Body of pancreas (tissue), 4 donors: ENCODE results near the gene STAMBP.
"Not testable (repeated sequence)": the region's sequence is repeated elsewhere in the genome, so short reads cannot be mapped to it uniquely, and the experiment has no call there.

Source experiments
- POLR2A ChIP-seq, 3 donors: fragments of 450-650 bp; IDR thresholded peaks; one replicate each; pipeline ENCODE4 v1.6.1; 2016; ENCODE audit warnings: antibody characterized with exemption in 3 of 3, mild to moderate bottlenecking in 2 of 3
- TF ChIP-seq, protein P1 (sequence below), 7 experiments: fragments of 450-650 bp in 4 of 7; fragments of 200-600 bp in 3 of 7; sonication (generic) in 3 of 7; IDR thresholded peaks; one replicate each; pipeline ENCODE4 v1.5.1; 2016 to 2019; ENCODE audit warnings: antibody characterized with exemption in 7 of 7

- TF ChIP-seq, protein P1, sequence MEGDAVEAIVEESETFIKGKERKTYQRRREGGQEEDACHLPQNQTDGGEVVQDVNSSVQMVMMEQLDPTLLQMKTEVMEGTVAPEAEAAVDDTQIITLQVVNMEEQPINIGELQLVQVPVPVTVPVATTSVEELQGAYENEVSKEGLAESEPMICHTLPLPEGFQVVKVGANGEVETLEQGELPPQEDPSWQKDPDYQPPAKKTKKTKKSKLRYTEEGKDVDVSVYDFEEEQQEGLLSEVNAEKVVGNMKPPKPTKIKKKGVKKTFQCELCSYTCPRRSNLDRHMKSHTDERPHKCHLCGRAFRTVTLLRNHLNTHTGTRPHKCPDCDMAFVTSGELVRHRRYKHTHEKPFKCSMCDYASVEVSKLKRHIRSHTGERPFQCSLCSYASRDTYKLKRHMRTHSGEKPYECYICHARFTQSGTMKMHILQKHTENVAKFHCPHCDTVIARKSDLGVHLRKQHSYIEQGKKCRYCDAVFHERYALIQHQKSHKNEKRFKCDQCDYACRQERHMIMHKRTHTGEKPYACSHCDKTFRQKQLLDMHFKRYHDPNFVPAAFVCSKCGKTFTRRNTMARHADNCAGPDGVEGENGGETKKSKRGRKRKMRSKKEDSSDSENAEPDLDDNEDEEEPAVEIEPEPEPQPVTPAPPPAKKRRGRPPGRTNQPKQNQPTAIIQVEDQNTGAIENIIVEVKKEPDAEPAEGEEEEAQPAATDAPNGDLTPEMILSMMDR (IDR thresholded peaks at IDR 0.05) = not testable (repeated sequence)
- not testable (repeated sequence) for TF ChIP-seq POLR2A (IDR thresholded peaks at IDR 0.05)
Measured at GRCh38 chr2:73903949-73904613, 75.3 kb downstream of the STAMBP start.
